ENCODE results near the gene DNAH5. TPM values are rescaled to one million over a fixed set of nuclear protein-coding genes. Genes with fewer than 3 reads are reported as not detected.

Gene DNAH5
- total RNA-seq, 3 donors from 2014 or later (not counting 1 experiment from before 2014, with no cell fraction given): not detected

DNA sequence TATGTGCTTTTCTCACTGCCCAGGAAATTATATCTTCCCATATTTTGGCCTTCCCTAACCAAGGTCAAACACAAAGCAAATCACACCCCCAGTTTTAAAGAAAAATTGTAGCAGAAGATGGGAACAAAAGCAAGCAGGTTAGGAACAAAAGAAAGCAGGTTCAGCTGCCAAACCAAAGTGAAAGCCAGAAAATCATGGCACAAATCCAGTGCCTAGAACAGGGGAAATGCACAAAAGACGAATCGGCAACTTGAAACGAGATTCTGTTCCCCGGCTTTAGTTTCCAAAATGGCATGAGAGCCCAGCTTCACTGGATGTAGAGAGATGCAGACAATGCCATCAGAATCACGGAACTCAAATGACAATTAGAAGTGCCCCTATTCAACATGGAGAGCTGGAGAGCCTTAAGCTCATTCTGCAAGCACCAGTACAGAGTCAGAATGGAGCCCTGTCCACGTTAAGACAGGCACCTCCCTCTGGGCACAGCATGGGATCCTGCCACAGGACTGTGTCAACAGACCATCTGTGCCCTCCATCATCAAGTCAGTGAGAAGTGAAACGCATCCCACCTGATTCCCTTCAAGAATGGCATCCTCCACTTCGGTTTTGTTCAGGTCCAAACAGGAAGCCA is 13.8 kb downstream of the DNAH5 start:
- no peak overlapping the region for H3K27ac ChIP-seq (ENCODE audit: low read length)
- TF ChIP-seq CTCF (IDR thresholded peaks at IDR 0.05): no peak
- H3K4me1 ChIP-seq (ENCODE audit: control insufficient read depth, insufficient read depth, low read length): no peaks in the 10 kb centered on the region
- Mint-ChIP-seq H3K4me1 (no peaks in the 10 kb centered on the region), H3K27me3 (ENCODE audit: low read depth in 2 of 2) (peaks cover 0 to 2% of the 10 kb centered on the region in 2 donors), H3K36me3 (peaks cover 6% of the 10 kb centered on the region), H3K4me3 (no peak overlapping the region), H3K9me3 (peaks cover 0 to 2% of the 10 kb centered on the region in 2 donors), H3K27ac (no peak overlapping the region)
- H3K4me3 ChIP-seq (ENCODE audit: low read length): no peak overlapping the region
- 76% methylated on average over 8 of the region's 8 CpGs for WGBS (ENCODE audit: insufficient coverage)
- H3K9me3 ChIP-seq (ENCODE audit: control insufficient read depth, insufficient read depth, low read length): no peaks in the 10 kb centered on the region
- intact Hi-C loops (cut with micrococcal nuclease): no loop called here
- ATAC-seq: no peak
- DNase-seq: no peak
- H3K36me3 ChIP-seq (ENCODE audit: control insufficient read depth, insufficient read depth, low read length): no peaks in the 10 kb centered on the region
- no peaks in the 10 kb centered on the region for H3K27me3 ChIP-seq (ENCODE audit: control insufficient read depth, insufficient read depth, low read length)

DNA sequence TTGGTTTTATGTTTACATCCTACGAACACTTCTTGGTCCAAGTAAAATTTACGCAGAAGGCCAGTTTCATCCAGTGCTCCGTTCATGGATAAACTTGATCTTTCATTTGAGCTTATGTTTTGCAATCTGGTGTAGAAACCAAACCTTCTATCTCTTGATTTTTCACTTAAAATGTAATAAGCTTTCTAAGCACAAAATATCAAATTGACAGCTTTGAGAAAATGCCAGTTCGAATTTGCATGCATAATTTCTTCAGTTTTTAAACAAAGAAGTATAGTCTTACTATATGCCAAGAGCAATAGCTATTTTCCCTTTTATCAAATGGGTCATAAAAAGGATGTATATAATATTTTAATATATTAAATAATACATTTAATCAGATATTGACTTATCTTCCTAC is 17.8 kb downstream of the DNAH5 start:
- Mint-ChIP-seq H3K27ac (no peak overlapping the region), H3K36me3 (no peaks in the 10 kb centered on the region), H3K4me1 (no peaks in the 10 kb centered on the region), H3K4me3 (no peak overlapping the region), H3K9me3 (peaks cover 0 to 2% of the 10 kb centered on the region in 2 donors), H3K27me3 (ENCODE audit: low read depth in 2 of 2) (peaks cover 0 to 2% of the 10 kb centered on the region in 2 donors)
- DNase-seq (no peak), ATAC-seq (no peak)
- Histone ChIP-seq H3K9me3 (ENCODE audit: control insufficient read depth, insufficient read depth, low read length) (no peaks in the 10 kb centered on the region), H3K4me3 (ENCODE audit: low read length) (no peak overlapping the region), H3K4me1 (ENCODE audit: control insufficient read depth, insufficient read depth, low read length) (no peaks in the 10 kb centered on the region), H3K27ac (ENCODE audit: low read length) (no peak overlapping the region), H3K36me3 (ENCODE audit: control insufficient read depth, insufficient read depth, low read length) (no peaks in the 10 kb centered on the region), H3K27me3 (ENCODE audit: control insufficient read depth, insufficient read depth, low read length) (no peaks in the 10 kb centered on the region)
- no peak for TF ChIP-seq CTCF (IDR thresholded peaks at IDR 0.05)
- intact Hi-C loops (cut with micrococcal nuclease): no loop called here
- 93% methylated on average over 3 of the region's 4 CpGs for WGBS (ENCODE audit: insufficient coverage)

GRCh38 chr5:13921578-13921977 is 22.9 kb downstream of the DNAH5 start:
- intact Hi-C loops (cut with micrococcal nuclease): no loop called here
- Mint-ChIP-seq H3K9me3 (peaks cover 0 to 2% of the 10 kb centered on the region in 2 donors), H3K4me3 (no peak overlapping the region), H3K27ac (no peak overlapping the region), H3K36me3 (no peaks in the 10 kb centered on the region), H3K27me3 (ENCODE audit: low read depth in 2 of 2) (no peaks in the 10 kb centered on the region), H3K4me1 (no peaks in the 10 kb centered on the region)
- TF ChIP-seq CTCF (IDR thresholded peaks at IDR 0.05): no peak
- WGBS (ENCODE audit: insufficient coverage): 65% methylated on average over 2 of the region's 2 CpGs
- no peak for ATAC-seq
- H3K36me3 ChIP-seq (ENCODE audit: control insufficient read depth, insufficient read depth, low read length): no peaks in the 10 kb centered on the region
- H3K27me3 ChIP-seq (ENCODE audit: control insufficient read depth, insufficient read depth, low read length): no peaks in the 10 kb centered on the region
- DNase-seq: no peak
- H3K4me3 ChIP-seq (ENCODE audit: low read length): no peak overlapping the region
- H3K27ac ChIP-seq (ENCODE audit: low read length): no peak overlapping the region
- no peaks in the 10 kb centered on the region for H3K9me3 ChIP-seq (ENCODE audit: control insufficient read depth, insufficient read depth, low read length)
- H3K4me1 ChIP-seq (ENCODE audit: control insufficient read depth, insufficient read depth, low read length): no peaks in the 10 kb centered on the region

DNA sequence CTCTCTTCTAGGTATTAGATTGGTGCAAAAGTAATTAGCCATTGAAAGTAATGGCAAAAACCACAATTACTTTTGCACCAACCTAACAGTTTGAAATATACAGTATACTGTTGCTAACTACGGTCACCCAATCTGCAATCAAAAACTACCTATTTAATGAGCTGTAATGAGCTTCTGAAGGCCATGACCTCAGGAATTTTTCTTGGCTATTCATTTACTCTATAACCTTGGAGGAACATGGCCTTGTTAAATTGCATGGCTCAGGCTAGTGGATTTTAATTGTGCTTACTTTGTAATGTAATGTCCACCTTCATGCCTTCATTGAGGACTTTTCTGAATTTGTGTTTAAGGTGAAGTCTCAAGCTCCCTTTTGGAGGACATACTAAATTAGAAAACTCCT is 24.7 kb downstream of the DNAH5 start:
- Histone ChIP-seq H3K4me3 (ENCODE audit: low read length) (no peak overlapping the region), H3K4me1 (ENCODE audit: control insufficient read depth, insufficient read depth, low read length) (no peaks in the 10 kb centered on the region), H3K9me3 (ENCODE audit: control insufficient read depth, insufficient read depth, low read length) (no peaks in the 10 kb centered on the region), H3K27me3 (ENCODE audit: control insufficient read depth, insufficient read depth, low read length) (no peaks in the 10 kb centered on the region), H3K36me3 (ENCODE audit: control insufficient read depth, insufficient read depth, low read length) (no peaks in the 10 kb centered on the region), H3K27ac (ENCODE audit: low read length) (no peak overlapping the region)
- Mint-ChIP-seq H3K4me3 (no peak overlapping the region), H3K4me1 (no peaks in the 10 kb centered on the region), H3K36me3 (no peaks in the 10 kb centered on the region), H3K27ac (no peak overlapping the region), H3K27me3 (ENCODE audit: low read depth in 2 of 2) (no peaks in the 10 kb centered on the region), H3K9me3 (peaks cover 0 to 2% of the 10 kb centered on the region in 2 donors)
- 100% methylated on average over 1 of the region's 1 CpG for WGBS (ENCODE audit: insufficient coverage)
- no peak for TF ChIP-seq CTCF (IDR thresholded peaks at IDR 0.05)
- ATAC-seq (no peak), DNase-seq (no peak)
- intact Hi-C loops (cut with micrococcal nuclease): no loop called here

All from natural killer cell (primary cell).